ENCODE data around the gene DMWD.
A peak's percentile ranks its signal among the peaks of the same experiment; 100 is the strongest.
"Not testable (repeated sequence)": the region's sequence is repeated elsewhere in the genome, so short reads cannot be mapped to it uniquely, and the experiment has no call there.

DMWD gene

DNA sequence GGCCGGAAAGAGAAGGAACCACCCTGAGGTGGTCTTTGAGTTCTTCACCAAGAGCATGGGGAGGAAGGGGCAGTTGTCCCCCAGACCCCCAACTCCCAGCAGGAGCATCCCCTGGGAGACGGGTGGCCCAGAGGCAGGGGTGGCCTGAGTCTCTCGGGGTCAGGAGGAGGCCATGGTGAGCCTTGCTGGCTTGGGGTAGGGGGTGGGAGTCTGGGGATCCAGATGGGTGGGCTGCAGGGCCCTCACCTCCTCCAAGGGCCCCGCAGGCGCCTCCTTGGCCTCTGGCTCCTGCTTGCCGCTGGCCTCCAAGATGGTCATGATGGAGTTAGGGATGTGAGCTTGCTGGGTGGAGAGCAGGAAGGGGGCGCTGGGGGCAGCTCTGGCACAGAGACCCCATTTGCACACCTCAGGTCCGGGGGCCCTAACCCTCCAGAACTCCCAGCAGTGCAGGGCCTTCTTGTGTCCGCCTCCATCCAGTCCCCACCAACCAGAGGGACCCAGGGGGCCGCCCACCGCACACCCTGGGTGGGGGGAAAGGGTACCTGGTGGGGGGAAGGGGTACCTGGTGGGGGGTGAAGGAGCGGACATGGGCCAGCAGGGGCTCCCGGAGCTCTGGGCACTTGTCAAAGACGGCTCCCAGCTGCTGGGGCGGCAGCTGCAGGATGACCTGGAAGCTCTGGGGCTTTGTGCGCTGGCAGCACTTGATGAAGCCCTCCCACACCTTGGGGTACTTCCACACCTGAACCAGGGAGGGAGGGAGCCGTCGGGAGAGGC, 23.8 kb upstream of the DMWD start:
- DNase-seq = no peak

DNA sequence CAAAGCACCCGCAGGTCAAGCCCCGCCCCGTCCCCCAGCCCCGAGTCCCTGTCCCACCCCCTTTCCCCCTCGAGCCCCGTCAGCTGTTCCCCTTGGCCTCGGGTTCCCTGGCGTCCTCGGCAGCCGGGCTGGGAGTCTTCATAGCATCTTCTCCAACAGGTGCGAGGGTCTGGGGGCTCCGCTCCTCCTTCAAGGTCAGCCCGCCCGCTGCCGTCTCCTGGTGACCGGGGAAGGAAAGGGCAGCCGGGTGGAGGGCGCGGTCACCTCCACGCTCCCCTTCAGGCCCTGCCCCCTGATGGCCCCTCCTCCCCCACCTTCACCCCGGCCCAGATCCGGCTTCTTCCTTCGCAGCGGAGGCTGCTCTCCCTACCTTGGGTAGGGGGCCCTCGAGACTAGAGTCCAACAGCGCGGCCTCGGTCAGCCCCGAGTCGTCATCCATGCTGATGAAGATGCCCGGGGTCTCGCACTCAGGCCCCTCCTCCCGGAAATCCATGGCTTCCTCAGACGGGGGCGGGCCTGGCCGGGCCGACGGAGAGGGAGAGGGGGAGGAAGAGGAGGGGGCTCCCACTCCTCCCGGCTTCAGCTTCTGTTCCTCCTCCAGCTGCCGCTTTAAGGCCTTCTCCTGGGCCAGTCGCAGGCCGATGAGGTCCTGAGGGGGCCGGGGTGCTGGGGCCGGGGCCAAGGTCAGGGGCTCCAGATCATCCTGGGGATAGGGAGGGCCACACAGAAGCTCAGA, 23.0 kb upstream of the DMWD start:
- DNase-seq = no peak

DNA sequence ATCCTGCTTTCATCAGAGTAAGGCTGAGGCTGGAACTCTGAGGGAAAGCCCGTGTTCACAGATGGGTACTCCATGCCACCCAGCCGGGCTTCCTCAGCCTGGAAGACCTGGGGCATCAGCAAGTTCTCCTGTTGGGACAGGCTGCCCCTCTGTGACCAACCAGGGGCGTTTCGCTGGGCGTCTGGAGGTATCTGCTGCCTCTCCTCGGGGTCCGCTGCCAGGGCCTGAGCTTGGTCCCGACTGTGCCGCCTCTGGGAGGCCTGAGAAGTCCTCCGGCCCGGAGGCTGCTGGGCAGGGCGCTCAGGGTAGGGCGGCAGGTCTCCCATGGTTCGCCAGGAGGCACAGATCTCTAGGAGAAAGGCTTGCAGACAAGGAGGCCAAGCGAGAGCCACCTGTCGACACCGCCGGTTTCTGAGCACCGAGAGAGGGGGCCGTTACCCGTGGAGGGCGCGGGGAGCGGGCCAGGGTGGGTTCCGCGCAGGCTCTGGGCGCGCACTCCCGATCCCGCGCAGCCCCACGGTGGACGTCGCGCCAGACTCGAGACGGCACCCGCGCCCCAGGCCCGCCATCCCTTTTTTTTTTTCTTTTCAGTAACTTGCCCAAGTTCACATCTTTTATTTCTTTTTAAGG, 22.3 kb upstream of the DMWD start, which contains the start of gene RSPH6A:
RSPH6A (minus strand) TSS at position 458 of the 630 bp plus-strand sequence; CDS start at position 326, 132 bp downstream.
- no peak for DNase-seq

DNA sequence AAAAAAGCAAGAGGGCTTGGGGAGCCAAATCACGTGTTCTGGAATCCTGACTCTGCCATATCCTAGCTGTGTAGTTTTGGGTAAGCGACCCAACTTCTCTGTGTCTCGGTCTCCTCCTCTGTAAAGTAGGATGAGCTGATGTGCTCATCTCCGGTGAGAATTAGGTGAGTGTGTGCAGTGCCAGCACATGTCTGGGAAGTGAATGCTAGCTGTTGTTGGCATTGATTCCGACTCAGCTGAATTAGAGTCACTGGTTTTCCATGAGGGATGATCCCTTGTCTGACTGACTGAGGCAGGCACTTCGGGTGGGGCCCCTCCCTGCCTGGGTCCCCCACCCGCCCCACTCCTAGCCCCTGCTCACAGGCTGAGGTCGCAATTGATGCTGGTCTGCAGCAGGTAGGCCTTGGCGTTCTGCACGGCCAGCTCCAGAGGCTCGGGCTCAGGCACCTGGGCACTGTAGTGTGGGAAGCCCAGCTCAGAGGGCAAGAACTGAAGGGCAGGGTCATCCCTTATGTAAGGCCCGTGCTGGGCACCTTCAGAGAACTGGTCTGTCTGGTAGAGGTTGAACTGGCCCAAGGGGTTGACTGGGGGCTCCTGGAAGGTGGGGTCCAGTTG, 21.6 kb upstream of the DMWD start:
- DNase-seq = no peak

DNA sequence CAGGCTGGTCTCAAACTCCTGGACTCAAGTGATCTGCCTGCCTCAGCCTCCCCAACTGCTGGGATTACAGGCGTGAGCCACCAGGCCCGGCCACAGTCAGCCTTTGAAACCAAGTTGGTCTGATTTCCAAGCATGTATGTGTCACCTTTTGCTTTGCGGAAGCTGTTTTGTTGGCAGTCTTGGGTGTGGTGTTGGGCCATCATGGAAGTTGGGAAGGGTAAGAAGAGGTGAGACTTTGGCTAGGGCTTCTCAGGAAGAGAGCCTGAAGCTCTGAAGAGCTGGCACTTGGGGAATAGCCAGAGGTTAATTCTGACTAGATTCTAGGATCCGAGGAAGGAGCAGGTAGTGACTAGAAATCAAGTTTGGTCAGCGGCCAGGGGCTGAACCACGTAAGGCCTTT, 19.7 kb upstream of the DMWD start:
- no peak for DNase-seq

DNA sequence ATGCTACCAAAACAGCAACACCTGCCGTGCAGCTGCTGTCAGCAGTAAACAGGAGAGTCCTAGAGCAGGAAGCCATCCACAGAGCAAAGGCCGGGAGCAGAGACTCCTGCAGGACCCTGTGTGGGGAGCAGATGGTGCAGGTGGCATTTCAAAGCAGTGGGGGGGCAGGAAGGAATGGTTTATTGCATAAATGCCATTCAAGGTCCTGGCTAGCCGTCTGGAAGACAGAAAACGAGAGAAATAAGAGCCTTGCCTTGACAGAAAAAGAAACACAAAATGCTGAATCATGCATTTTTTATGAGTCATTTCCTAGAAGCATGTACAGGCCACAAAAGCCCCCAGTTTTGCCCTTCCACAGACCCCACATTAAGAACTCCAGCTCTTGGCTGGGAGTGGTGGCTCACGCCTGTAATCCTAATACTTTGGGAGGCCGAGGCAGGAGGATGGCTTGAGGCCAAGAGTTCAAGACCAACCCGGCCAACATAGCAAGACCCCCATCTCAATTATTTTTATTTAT, 17.1 kb upstream of the DMWD start:
- DNase-seq = no peak

DNA sequence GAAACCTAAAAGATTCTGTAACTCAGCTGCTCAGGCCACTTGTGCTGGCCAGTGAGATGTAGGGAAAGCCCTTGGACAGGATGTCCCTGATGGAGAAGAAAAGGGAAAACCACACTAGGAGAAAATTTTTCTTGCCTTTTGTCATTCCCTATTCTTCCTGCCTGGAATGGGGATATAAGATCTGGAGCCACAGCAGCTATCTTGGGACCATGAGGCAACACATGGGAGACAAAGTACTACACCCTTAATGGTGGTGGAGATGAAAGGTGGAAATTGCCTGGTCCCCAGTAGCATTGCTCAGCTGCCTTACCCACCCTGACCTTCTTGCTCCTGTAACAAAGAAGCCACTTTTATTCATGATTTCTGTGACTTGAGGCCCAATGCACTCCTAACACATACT, 13.1 kb upstream of the DMWD start:
- no peak for DNase-seq

DNA sequence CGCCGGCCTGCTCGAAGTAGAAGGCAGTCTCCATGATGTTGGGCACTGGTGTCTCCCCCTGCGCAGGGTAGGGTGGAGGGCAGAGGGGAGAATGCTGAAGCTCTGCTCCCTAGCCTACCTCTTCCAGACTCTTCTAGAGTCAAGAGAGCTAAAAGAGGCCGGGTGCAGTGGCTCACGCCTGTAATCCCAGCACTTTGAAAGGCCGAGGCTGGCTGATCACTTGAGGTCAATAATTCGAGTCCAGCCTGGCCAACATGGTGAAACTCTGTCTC, 12.2 kb upstream of the DMWD start:
- no peak for DNase-seq

DNA sequence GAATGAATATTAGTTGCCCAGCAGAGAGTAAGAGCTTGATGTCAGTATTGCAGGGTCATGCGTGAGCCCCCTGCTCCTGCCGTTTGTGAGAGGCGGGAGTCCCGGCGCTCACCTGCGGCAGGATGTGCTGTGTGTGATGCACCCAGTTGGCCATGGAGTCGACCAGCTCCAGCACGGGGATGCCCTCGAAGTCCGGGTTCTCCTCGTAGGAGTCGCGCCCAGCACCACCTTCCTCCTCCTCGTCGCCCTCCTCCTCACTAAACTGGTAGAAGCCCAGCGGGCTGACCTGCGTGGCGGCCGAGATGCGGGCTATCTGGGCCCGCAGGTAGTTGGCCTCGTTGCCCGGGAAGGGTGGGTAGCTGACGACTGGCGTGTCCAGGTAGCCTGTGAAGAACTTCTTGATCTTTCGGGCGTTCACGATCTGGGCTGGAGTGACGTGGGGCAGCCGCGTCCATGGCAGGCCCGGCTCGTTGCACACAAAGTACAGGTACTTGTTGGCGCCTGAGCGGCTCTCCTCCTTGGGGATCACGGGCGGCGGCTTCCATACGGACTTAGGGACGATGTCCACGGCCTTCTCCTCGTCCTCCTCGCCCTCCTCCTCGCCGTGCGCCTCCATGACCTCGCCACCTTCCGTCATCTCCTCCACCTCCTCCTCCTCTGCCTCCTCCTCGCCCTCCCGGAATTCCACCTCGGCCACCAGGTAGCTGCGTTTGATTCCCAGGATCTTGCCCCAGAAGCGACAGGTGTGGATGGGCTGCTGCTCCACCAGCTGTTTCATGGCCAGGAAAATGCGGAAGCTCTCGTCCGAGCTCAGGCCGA, 11.7 kb upstream of the DMWD start:
- DNase-seq = no peak

DNA sequence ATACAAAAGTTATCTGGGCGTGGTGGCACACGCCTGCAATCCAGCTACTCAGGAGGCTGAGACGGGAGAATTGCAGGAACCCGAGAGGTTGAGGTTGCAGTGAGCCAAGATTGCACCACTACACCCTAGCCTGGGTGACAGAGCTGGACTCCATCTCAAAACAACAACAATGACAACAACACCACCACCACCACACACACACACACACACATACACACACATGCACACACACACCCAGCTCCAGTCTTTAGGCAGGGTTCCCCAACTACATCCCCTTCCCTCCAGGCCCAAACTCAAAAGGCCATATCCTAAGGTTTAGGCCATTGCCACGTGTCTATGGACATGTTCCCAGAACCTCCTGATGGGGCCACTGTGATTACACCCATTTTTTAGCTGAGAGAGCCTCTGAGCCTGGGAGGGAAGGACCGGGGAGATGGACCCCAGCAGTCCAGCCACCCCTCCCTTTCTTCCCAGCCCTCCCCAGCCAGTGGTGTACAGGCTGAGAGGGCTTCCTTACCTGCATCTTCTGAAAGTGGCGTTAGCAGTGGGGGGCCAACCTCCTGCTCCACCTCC, 9.0 kb upstream of the DMWD start:
- no peak for DNase-seq

DNA sequence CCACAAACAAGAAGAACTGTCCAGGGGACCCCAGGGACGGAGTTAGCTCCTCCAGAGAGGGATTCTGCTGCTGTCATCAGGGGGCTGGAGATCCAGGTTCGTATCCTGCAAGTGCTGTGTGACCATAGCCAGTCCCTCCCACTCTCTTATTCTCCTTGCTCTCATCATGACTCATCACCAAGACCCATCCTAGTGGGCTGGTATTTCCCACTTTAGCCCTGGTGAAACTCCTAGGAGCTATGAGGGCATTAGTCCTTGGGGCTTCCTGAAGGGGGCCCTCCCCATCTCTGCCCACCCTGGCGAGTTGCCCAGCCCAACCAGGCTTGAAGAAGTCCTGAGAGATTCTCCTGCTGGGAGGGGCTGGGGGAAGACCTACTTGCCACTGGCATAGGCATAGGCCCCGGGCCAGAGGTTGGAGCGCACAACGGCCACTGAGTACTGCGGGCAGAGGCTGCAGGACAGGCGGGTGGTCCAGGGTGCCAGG, 7.5 kb upstream of the DMWD start:
- no peak for DNase-seq

DNA sequence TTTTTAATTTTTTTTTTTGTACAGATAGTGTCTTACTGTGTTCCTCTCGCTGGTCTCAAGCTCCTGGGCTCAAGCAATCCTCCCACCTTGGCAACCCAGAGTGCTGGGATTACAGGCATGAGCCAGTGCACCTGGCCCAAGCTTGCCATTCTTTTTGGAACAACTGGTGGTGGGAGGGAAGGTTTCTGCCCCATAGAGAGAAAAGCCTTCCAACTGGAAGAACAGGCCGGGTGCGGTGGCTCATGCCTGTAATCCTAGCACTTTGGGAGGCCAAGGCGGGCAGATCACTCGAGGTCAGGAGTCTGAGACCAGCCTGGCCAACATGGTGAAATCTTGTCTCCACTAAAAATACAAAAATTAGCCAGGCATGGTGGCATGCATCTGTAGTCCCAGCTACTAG, 6.9 kb upstream of the DMWD start:
- not testable (repeated sequence) for DNase-seq

DNA sequence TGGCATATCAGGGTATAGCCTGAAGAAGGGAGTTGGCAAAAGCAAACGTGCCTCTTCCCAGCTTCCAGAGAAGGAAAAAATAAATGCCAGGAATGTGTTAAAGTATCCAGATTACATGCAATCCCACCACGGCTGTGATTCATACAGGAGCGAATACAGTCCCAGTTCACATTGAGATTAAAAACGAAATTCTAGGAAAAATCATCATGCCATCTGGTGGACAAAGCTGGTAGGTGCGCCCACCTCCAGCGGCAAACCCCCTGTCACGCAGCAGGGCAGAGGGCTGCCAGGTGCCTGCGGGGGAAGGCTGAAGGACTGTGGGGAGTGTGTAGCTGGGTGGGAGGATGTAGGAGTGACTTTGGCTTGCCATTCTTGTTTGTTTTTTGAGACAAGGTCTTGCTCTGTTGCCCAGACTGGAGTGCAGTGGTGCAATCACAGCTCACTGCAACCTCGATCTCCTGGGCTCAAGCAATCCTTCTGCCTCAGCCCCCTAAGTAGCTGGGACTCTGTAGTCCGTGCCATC, 6.4 kb upstream of the DMWD start:
- DNase-seq = peak in 2 of 4 experiments; percentile 36 to 47

DNA sequence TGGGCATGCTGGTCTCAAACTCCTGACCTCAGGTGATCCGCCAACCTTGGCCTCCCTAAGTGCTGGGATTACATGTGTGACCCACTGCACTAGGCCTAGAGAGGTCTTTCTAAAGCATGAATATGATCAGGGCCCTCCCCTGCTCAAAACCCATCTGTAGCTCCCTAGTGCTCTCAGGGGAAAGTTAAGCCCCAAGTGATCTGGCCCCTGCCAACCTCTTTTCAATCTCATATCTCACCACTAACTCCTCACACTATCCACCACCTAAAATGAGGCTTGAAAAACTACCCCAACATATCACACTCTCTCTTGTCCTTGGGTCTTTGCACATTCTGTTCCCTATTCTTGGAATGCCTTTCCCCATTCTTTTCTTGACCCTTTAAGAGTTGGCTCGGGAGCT, 2.0 kb upstream of the DMWD start:
- DNase-seq = no peak

DNA sequence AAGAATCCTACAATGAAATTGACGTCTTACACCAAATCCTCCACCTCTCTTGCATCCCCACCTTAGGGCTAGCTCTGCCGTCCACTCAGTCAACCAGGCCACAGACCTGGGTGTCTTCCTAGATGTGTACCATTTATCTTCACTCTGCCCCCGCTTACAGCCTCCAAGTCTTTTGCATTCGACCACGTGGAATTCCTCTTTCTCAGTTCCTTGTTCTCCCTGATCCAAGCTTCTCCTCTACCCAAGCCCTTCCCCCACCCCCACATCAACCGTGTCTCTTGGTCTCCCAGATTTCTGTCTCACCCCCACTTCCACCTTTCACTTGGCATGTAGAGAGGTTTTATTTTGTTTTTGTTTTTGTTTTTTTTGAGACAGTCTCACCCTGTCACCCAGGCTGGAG, 1.2 kb upstream of the DMWD start:
- no peak for DNase-seq

DNA sequence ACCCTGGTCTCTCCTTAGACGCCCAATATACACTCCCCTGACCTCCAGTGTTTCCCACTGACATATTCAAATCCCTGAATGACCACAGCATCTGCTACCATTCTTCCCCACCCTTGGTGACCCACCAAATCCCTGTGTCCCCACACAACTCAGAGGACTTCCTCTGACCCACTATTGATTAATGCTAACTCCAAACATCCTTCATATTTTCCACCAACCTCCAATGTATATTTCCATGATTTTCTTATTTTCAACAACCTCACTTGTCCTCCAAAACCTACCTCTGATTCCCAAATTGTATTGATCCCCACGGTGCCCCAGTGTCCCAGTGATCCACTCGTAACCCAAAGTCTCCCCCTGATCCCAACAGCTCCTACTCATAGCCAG, 526 bp upstream of the DMWD start:
- no peak for DNase-seq

DNA sequence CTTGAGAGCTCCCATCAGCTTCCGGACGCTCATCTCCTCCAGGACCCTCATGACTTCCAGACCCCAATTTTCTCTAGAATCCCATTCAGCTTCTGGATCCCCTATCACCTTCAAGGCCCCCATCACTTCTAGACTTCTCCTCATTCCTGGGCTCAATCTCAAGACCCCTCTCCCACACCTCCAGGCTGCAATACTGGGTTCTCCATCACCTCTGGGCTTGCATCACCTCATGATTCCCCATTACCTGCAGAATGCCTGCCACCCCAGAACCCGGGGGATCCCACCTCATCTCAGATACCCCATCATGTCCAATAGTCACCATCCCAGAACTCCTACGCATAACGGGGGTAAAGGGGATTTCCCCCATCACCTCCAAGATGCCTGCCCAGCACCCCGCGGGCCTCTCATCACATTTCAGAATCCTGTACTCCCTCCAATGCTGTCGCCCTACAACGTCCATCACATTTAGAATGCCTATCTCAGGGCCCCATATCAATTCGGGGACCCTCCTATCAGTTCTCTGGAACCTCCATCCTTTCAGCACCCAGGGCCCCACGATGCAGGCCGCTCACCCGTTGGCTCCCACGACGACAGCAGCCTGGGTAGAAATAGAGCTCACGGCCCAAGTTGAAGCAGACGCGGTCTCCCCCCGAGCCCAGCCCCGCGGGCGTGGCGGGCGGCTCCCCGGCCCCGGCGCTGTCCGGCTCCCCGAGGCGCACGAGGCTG, 738 bp downstream of the DMWD start:
- no peak for DNase-seq

DNA sequence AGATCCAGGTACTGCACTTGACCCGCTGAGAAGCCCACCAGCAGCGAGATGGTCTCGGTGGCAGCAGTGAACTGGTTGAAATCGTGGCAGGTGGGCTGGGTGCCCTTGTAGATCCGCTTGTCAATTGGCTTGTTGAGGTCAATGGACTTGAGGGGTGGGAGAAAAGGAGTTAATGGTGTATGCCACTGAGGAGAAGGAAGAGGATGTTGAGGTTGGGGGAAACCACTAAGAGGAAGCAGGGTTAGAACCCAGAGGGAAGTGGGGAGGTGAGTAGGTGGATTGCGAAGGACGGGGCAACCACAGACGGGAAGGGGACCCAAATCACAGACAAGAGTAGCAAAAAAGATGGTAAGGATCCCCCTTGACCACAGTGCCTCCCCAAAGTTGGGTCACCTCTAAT, 1.7 kb downstream of the DMWD start:
- no peak for DNase-seq

DNA sequence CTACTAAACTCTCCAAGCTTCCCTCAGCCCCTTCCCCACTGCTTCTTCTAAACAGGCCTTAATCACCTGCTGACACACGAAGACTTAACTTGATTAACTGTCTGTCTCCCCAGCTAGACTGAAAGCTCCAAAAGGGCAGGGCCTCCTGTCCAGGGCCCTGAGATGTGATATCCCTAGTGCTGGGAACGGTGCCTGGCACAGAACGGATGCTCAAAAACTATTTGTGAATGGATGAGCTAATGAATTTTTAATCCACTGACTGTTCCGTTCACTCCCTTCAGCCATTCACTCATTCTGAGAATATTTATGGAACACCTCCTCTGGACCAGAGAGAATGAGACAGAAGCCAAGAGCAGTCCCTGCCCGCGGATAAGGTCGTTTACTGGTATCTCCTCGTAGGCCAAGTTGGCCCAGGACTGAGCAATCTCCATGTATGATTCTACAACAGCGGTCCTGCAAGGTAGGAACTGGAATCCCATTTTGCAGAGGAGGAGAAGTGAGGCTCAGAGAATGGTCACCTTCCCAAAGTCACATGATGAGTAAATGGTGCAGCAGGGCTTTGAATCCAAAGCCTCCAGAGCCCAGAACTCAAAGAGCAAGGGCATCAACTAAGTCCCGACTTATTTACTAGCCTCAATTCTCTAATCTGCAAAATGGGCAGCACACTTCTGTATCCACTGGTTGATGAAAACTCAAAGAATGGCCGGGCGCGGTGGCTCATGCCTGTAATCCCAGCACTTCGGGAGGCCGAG, 3.4 kb downstream of the DMWD start:
- no peak for DNase-seq

DNA sequence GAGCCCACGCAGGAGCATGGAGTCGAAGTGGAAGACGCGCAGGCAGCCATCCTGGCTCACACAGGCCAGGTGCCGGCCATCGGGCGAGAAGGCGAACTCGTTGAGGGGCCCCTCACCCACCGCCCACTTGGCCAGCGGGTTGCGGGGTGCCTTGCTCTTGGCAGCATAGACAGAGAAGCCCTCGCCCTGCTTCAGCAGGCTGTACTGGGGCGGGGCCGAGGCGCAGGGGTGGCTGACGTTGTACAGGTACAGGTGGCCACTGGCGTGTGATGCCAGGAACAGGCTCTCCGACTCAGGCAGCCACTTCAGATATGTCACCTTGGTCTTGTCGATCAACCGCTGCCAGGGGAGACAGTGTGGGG, 6.1 kb downstream of the DMWD start:
- DNase-seq = no peak

Data from activated naive CD4-positive, alpha-beta T cell (primary cell).